Endothelial cell of umbilical vein (primary cell): ENCODE data around the gene PSMA6. TPM values are rescaled to one million over a fixed set of nuclear protein-coding genes. Genes with fewer than 3 reads are reported as not detected.

Experiments used
- BruUV-seq: library from RNA; stranded (reverse); fragments of 400-500 nt; replicated peaks from 2 replicates; lab custom pipeline; 2021; lab: Mats Ljungman, UMichigan
- CTCF ChIA-PET: fragments of 300-600, 350-600 bp; sonication (Branson Sonifier 250); formaldehyde crosslinking; loops from one replicate; lab custom pipeline; 2021; ENCODE audit warnings: antibody characterized with exemption, inconsistent platforms; lab: Charles Lee
- POLR2A ChIA-PET: fragments of 300-600, 350-600 bp; sonication (Branson Sonifier 250); formaldehyde crosslinking; loops from one replicate; lab custom pipeline; 2021; ENCODE audit warnings: antibody characterized with exemption, inconsistent platforms; lab: Charles Lee
- DNase-seq: peaks from one replicate; pipeline ENCODE4 v3.0.0-alpha.2; 2011; ENCODE audit warnings: low read depth, low spot score
- FAIRE-seq: peaks from 2 replicates; lab custom pipeline; 2011; peaks lifted over from hg19 to GRCh38; lab: Jason Lieb, UNC
- H2AFZ ChIP-seq: 2 replicates; pipeline ENCODE4 v1.6.0; 2012; ENCODE audit warnings: low read depth, low read length, control low read depth, inconsistent platforms
- H3K27ac ChIP-seq: 2 replicates; pipeline ENCODE4 v1.5.1; 2011; ENCODE audit warnings: low read depth, mild to moderate bottlenecking, control low read depth, low read length, moderate library complexity; ENCODE audit not compliant: insufficient read depth
- H3K27me3 ChIP-seq, 2 experiments: 2 replicates each; pipeline versions ENCODE4 v1.6.0 to v1.6.1; 2011; ENCODE audit warnings: low read length in 2 of 2, mixed read lengths in 1 of 2; ENCODE audit not compliant: control insufficient read depth in 2 of 2, insufficient read depth in 2 of 2
- H3K36me3 ChIP-seq, 2 experiments: 2 replicates in 1 of 2; 3 replicates in 1 of 2; pipeline ENCODE4 v1.5.1; 2011; ENCODE audit warnings: low read length in 2 of 2, mild to moderate bottlenecking in 1 of 2, moderate library complexity in 1 of 2; ENCODE audit not compliant: control insufficient read depth in 2 of 2, insufficient read depth in 2 of 2; ENCODE audit errors: extremely low read depth in 1 of 2
- H3K4me1 ChIP-seq: 3 replicates; pipeline ENCODE4 v1.5.1; 2011; ENCODE audit warnings: mild to moderate bottlenecking, low read length; ENCODE audit not compliant: control insufficient read depth, insufficient read depth; ENCODE audit errors: extremely low read depth
- H3K4me2 ChIP-seq: 2 replicates; pipeline ENCODE4 v1.6.1; 2011; ENCODE audit warnings: low read length, control low read depth, mixed read lengths; ENCODE audit not compliant: insufficient read depth
- H3K4me3 ChIP-seq, 3 experiments: fragments of 200-600 bp in 1 of 3; sonication (generic), shearing (Covaris generic) in 1 of 3; replicated peaks in 1 of 3; 2 replicates each; pipeline ENCODE4 v1.5.1; 2011 to 2016; ENCODE audit warnings: control low read depth in 3 of 3, low read length in 3 of 3, mild to moderate bottlenecking in 2 of 3, inconsistent platforms in 1 of 3, low read depth in 1 of 3, moderate library complexity in 1 of 3; ENCODE audit not compliant: insufficient read depth in 1 of 3
- H3K79me2 ChIP-seq: 2 replicates; pipeline ENCODE4 v1.6.0; 2012; ENCODE audit warnings: low read length, inconsistent platforms; ENCODE audit not compliant: control insufficient read depth, insufficient read depth
- H3K9ac ChIP-seq: replicated peaks from 2 replicates; pipeline ENCODE3; 2011; ENCODE audit warnings: low read length, control low read depth; ENCODE audit not compliant: insufficient read depth; ENCODE audit errors: extremely low read depth
- H3K9me1 ChIP-seq: replicated peaks from 3 replicates; pipeline ENCODE4 v1.6.0; 2011; ENCODE audit warnings: mild to moderate bottlenecking, low read length; ENCODE audit not compliant: control insufficient read depth, insufficient read depth; ENCODE audit errors: extremely low read depth
- H3K9me3 ChIP-seq: replicated peaks from 2 replicates; pipeline ENCODE4 v1.5.1; 2012; ENCODE audit warnings: low read length, inconsistent platforms; ENCODE audit not compliant: control insufficient read depth, insufficient read depth
- H4K20me1 ChIP-seq: replicated peaks from 2 replicates; pipeline ENCODE3; 2011; ENCODE audit warnings: mild to moderate bottlenecking, low read length; ENCODE audit not compliant: control insufficient read depth, insufficient read depth; ENCODE audit errors: extremely low read depth
- CTCF ChIP-seq, 2 donors: IDR thresholded peaks; 1 replicate in 1 of 2; 2 replicates in 1 of 2; pipeline ENCODE4 v1.5.1; 2011; ENCODE audit warnings: low read length in 2 of 2, mild to moderate bottlenecking in 2 of 2, moderate library complexity in 2 of 2, control low read depth in 1 of 2, inconsistent platforms in 1 of 2, low read depth in 1 of 2; ENCODE audit not compliant: insufficient read depth in 1 of 2; ENCODE audit errors: extremely low read depth in 1 of 2
- EZH2 ChIP-seq: IDR thresholded peaks from 2 replicates; pipeline ENCODE4 v1.6.1; 2012; ENCODE audit warnings: borderline replicate concordance, low read depth, mild to moderate bottlenecking, moderate library complexity, low read length, inconsistent platforms; ENCODE audit not compliant: severe bottlenecking
- FOS ChIP-seq: IDR thresholded peaks from 2 replicates; pipeline ENCODE4 v1.6.1; 2011; ENCODE audit warnings: mild to moderate bottlenecking, low read length, moderate library complexity, borderline replicate concordance; ENCODE audit not compliant: insufficient read depth
- GATA2 ChIP-seq: IDR thresholded peaks from 2 replicates; pipeline ENCODE4 v1.7.0; 2011; ENCODE audit warnings: low read depth, mild to moderate bottlenecking, moderate library complexity, mixed read lengths, low read length; ENCODE audit not compliant: insufficient read length, insufficient read depth
- JUN ChIP-seq: IDR thresholded peaks from 2 replicates; pipeline ENCODE4 v1.6.1; 2011; ENCODE audit warnings: borderline replicate concordance, low read depth; ENCODE audit not compliant: insufficient read length, insufficient read depth
- MAX ChIP-seq: IDR thresholded peaks from 2 replicates; pipeline ENCODE4 v1.6.1; 2011; ENCODE audit not compliant: insufficient read depth, insufficient read length
- MYC ChIP-seq: IDR thresholded peaks from one replicate; pipeline ENCODE4 v1.6.1; 2011; ENCODE audit warnings: mild to moderate bottlenecking, low read depth, low read length
- POLR2A ChIP-seq: IDR thresholded peaks from 2 replicates; pipeline ENCODE4 v1.6.1; 2012; ENCODE audit warnings: low read depth, mild to moderate bottlenecking, control low read depth, low read length
- POLR2AphosphoS5 ChIP-seq: IDR thresholded peaks from 2 replicates; pipeline ENCODE4 v1.6.1; 2012; ENCODE audit warnings: low read depth, mild to moderate bottlenecking, control low read depth, low read length, moderate library complexity; ENCODE audit not compliant: insufficient read depth
- dilution Hi-C: fragments of 300-500 bp; cut with MboI; formaldehyde crosslinking; loops from one replicate; pipeline ENCODE4 v1.15.0; 2019; ENCODE audit warnings: low sequenced_read_pairs; ENCODE audit not compliant: extremely low pct_ligation_motif_present
- intact Hi-C: fragments of 100-400 bp; cut with micrococcal nuclease; formaldehyde crosslinking; loops from one replicate; pipeline ENCODE4 v1.10.0; 2022
- polyA plus RNA-seq, 4 experiments: library from polyadenylated mRNA; depleted of rRNA in 3 of 4; stranded (reverse) in 3 of 4; unstranded in 1 of 4; fragments of >200 nt; gene quantifications; 2 replicates each; pipeline versions ENCODE4 v1.2.1 to v1.2.3, GENCODE V29; 2011 to 2012; ENCODE audit warnings: missing spikeins in 1 of 4
- total RNA-seq: library from RNA; stranded (reverse); gene quantifications from 2 replicates; pipeline ENCODE4 v1.2.3, GENCODE V29; 2021

The PSMA6 gene
- total and polyA plus RNA-seq, 2 donors (not counting 3 experiments of a cell fraction or from before 2014, with no cell fraction given): 170 to 197 TPM

- intact Hi-C loops: loop anchor here (5.0 to 10.0 kb wide), 4 partner anchors 53 to 515 kb away; partner anchors contain the start of genes PPP2R3C, PRORP, RALGAPA1 and SRP54
- dilution Hi-C loops: no loop called here
- POLR2A ChIA-PET: no interaction called here
- no peaks in the 10 kb centered on the region for H3K9me1 ChIP-seq
- no peak for DNase-seq
- FAIRE-seq: no peak
- no peak overlapping the region for H3K27ac ChIP-seq
- no peak overlapping the region for H3K4me2 ChIP-seq
- TF ChIP-seq EZH2 (no peak), GATA2 (no peak), MAX (no peak), POLR2AphosphoS5 (no peak), JUN (no peak), FOS (no peak), POLR2A (no peak), CTCF (IDR thresholded peaks at IDR 0.05; ENCODE audit: extremely low read depth in 1 of 2, insufficient read depth in 1 of 2, low read depth in 1 of 2, low read length in 2 of 2) (no peak), MYC (no peak)
- no peaks in the 10 kb centered on the region for H3K36me3 ChIP-seq
- peaks cover 24% of the 10 kb centered on the region for H3K79me2 ChIP-seq
- peaks cover 25% of the 10 kb centered on the region for H3K4me1 ChIP-seq
- CTCF ChIA-PET: no interaction called here
- no TSS peak for BruUV-seq
- H3K27me3 ChIP-seq: no peaks in the 10 kb centered on the region
- H3K4me3 ChIP-seq: no peak overlapping the region
- H4K20me1 ChIP-seq: no peaks in the 10 kb centered on the region
- no peak overlapping the region for H3K9ac ChIP-seq
- H2AFZ ChIP-seq: no peak overlapping the region
- H3K9me3 ChIP-seq: no peaks in the 10 kb centered on the region
These were observed 2.6 kb upstream of the PSMA6 start for GRCh38 chr14:35289623-35290022.
